Aorta (tissue), 5 donors: Measurements from ENCODE around the gene TRIM7. TPM values are rescaled to one million over a fixed set of nuclear protein-coding genes. Genes with fewer than 3 reads are reported as not detected.

ENCODE experiments used
- ATAC-seq: fragments of 200-7000 bp; cut with Tn5 transposase; one replicate; pipeline ENCODE4 v1.9.1; 2022; ENCODE audit warnings: moderate library complexity; ENCODE audit not compliant: low FRiP score
- DNase-seq, 2 donors: peaks; one replicate each; pipeline ENCODE4 v3.0.0-alpha.2; 2020
- H3K27ac ChIP-seq, 2 donors: one replicate each; pipeline ENCODE4 v1.5.1; 2013; ENCODE audit warnings: low read length in 2 of 2, mild to moderate bottlenecking in 2 of 2, moderate library complexity in 2 of 2, control low read depth in 1 of 2, inconsistent platforms in 1 of 2, low read depth in 1 of 2
- H3K27me3 ChIP-seq, 2 donors: one replicate each; pipeline ENCODE4 v1.6.1; 2013; ENCODE audit warnings: control low read depth in 1 of 2, low read length in 1 of 2, mild to moderate bottlenecking in 1 of 2, moderate library complexity in 1 of 2; ENCODE audit not compliant: insufficient read depth in 2 of 2, control insufficient read depth in 1 of 2
- H3K36me3 ChIP-seq, 2 donors: one replicate each; pipeline ENCODE4 v1.6.1; 2013; ENCODE audit warnings: control low read depth in 1 of 2, low read length in 1 of 2, mild to moderate bottlenecking in 1 of 2; ENCODE audit not compliant: insufficient read depth in 2 of 2, control insufficient read depth in 1 of 2
- H3K4me1 ChIP-seq, 2 donors: one replicate each; pipeline ENCODE4 v1.6.1; 2013; ENCODE audit warnings: low read length in 2 of 2, control low read depth in 1 of 2, mild to moderate bottlenecking in 1 of 2, moderate library complexity in 1 of 2; ENCODE audit not compliant: insufficient read depth in 2 of 2, control insufficient read depth in 1 of 2
- H3K4me3 ChIP-seq, 2 donors: one replicate each; pipeline ENCODE4 v1.5.1; 2013; ENCODE audit warnings: low read length in 2 of 2, control low read depth in 1 of 2, mild to moderate bottlenecking in 1 of 2
- H3K9me3 ChIP-seq: one replicate; pipeline ENCODE4 v1.6.1; 2013; ENCODE audit warnings: mild to moderate bottlenecking, low read length; ENCODE audit not compliant: control insufficient read depth
- WGBS, 2 donors: extraction: QIAGEN DNeasy Blood & Tissue Kit; methylation state at CpG; one replicate each; pipeline ENCODE4 v1.1.7; 2013; 5-methylcytosine and 5-hydroxymethylcytosine counted together
- intact Hi-C, 2 donors: fragments of 100-400 bp; cut with DNase I; formaldehyde crosslinking; loops; one replicate each; pipeline versions ENCODE4 v1.14.2 to v1.15.0; 2022
- microRNA-seq, 2 donors: library from miRNA; unstranded; fragments of <30 nt; microRNA quantifications; one replicate each; pipeline ENCODE4 v1.2.0, GENCODE V29; 2020
- polyA plus RNA-seq, 2 donors: library from polyadenylated mRNA; stranded (reverse); fragments of 200-250 nt; gene quantifications; one replicate each; pipeline ENCODE4 v1.2.3, GENCODE V29; 2013
- total RNA-seq, 2 donors: library from RNA; stranded (reverse); fragmentation: NEBNext Ultra II Directional; extraction: Animal tissue kit (Norgen Biotek cat#: 25700); gene quantifications; one replicate each; pipeline ENCODE4 v1.2.1, GENCODE V29; 2021
- donor health status: healthy with polysubstance abuse.
- donor health status: Bipolar disorder and iron deficiency.
- donor health status: DM: no; HTN: no; CAD: no.
- donor health status: DM: no; HTN: no; CAD: no.
- donor health status: DM: yes; HTN: yes; CAD: no.

The TRIM7 gene
- total and polyA plus RNA-seq, 4 donors, result 3.0 to 6.9 (median 5.3) TPM

GRCh38 chr5:181145133-181145532 is 59.9 kb downstream of the TRIM7 start:
- intact Hi-C loops, result no loop called here
- no peak overlapping the region for H3K27ac ChIP-seq
- no peaks in the 10 kb centered on the region for H3K36me3 ChIP-seq
- no peak overlapping the region for H3K4me3 ChIP-seq
- ATAC-seq (no peak), DNase-seq (no peak)
- H3K9me3 ChIP-seq, result no peaks in the 10 kb centered on the region
- no peaks in the 10 kb centered on the region for H3K27me3 ChIP-seq
- H3K4me1 ChIP-seq, result no peaks in the 10 kb centered on the region
- 18 to 19% methylated on average over 1 of the region's 1 CpG for WGBS, 2 donors

Small RNAs within 50 kb of the gene (microRNA-seq; reads per million reads assigned to microRNA genes)
- gene MIR4638, result 0 reads per million in 2 donors

Other genes with a start within 250 kb of the TRIM7 start
- gene BTNL3, start 216.3 kb downstream of the TRIM7 start, total RNA-seq, result not detected
- gene BTNL3, start 216.3 kb downstream of the TRIM7 start, polyA plus RNA-seq, result 1 to 10 TPM in 1 of 2 donors, not detected in 1; 6.5 TPM
- 10 to 100 TPM; 16.8 to 33.0 TPM for gene BTNL9, start 164.9 kb downstream of the TRIM7 start, total RNA-seq
- under 1 TPM; 0.26 to 0.75 TPM for gene BTNL9, start 164.9 kb downstream of the TRIM7 start, polyA plus RNA-seq
- not detected for gene OR2V1, start 74.0 kb downstream of the TRIM7 start, total RNA-seq
- gene OR2V1, start 74.0 kb downstream of the TRIM7 start, polyA plus RNA-seq, result not detected
- gene OR2V2, start 57.6 kb downstream of the TRIM7 start, total RNA-seq, result not detected
- gene OR2V2, start 57.6 kb downstream of the TRIM7 start, polyA plus RNA-seq, result not detected
- gene TRIM41, start 18.1 kb upstream of the TRIM7 start, total RNA-seq, result 10 to 100 TPM; 15.2 to 21.4 TPM
- 10 to 100 TPM; 15.7 to 22.2 TPM for gene TRIM41, start 18.1 kb upstream of the TRIM7 start, polyA plus RNA-seq
- 1,000 to 10,000 TPM in 1 of 2 donors, 100 to 1,000 TPM in 1; 922 to 1,191 TPM for gene RACK1, start 38.7 kb upstream of the TRIM7 start, total RNA-seq
- 1,000 to 10,000 TPM; 1,838 to 2,024 TPM for gene RACK1, start 38.7 kb upstream of the TRIM7 start, polyA plus RNA-seq
- gene TRIM52, start 55.9 kb upstream of the TRIM7 start, total RNA-seq, result 10 to 100 TPM; 11.9 to 18.7 TPM
- 10 to 100 TPM in 1 of 2 donors, 1 to 10 TPM in 1; 3.0 to 19.3 TPM for gene TRIM52, start 55.9 kb upstream of the TRIM7 start, polyA plus RNA-seq
- under 1 TPM; 0.45 to 0.71 TPM for gene OR4F3, start 162.1 kb upstream of the TRIM7 start, total RNA-seq
- gene OR4F3, start 162.1 kb upstream of the TRIM7 start, polyA plus RNA-seq, result not detected